ENCODE data around the gene ZCCHC14.

Gene ZCCHC14

DNA sequence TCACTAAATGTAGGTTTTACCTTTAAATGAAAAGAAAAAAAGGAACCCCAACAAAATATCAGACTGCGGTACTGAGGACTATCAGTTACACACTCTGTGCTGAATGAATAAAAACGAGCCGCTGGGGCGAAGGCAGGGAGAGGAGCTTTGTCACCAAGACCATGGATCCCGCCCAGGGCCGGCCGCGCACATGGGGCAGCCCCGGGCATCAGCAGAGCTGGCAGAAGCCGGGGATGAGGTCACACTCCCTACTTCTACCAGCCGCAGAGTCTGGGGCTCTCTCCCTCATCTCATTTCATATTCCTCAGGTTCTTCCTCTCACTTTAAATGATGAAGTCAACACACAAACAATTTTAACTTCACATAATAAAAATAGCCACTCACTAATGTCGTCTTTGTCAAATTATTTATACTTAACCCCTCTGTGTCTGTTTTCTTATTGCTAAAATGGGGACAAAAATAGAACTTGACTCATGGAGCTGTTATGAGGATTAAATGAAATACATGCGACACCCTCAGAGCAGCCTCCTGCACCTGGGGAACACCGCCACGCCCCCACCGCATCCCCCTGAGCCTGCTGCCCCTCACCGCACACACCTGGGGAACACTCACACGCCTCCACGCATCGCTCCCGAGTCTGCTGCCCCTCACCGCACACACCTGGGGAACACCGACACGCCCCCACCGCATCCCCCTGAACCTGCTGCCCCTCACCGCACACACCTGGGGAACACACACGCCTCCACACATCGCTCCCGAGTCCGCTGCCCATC lies 15.4 kb downstream of the ZCCHC14 start:
- DNase-seq (ENCODE audit: low read depth), result peak; percentile 55

DNA sequence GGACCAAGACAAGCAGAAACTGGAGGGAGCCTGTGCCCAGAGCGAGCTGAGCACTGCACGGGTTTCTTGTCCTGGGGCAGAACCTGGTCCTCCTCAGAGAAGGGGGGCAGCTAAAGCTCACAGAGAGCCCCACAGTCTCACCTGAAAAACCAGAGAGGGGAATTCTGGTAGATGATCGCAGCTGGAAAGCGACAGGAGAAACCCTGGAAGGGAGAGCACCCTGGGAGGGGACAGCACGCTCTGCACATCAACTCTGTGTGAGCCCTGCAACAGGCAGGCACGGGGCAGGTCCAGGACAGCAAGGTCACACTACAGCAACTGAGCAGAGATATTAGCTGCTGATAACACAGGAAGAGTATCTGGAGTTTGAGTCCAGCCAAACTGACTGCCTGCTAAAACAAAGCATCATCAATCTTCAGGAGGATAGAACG lies 18.2 kb downstream of the ZCCHC14 start:
- no peak for DNase-seq (ENCODE audit: low read depth)

DNA sequence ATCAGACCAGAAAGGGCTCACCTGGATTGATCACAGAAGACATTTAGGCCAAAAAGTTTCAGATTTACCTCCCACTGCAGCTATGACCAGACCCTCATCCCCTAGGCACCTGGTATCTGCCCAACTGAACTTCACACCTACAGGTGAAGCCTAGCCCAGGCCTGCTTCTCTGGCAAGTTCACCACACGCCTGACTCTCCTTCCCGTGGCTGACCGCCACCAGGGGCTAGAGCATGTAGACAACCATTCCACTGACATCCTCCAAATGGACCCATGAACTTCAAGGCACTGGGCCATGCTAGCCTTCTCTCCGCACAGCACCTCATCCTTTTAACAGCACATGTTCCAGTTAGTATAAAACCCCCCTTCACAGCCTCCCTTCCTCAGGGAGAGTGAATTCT lies 18.8 kb downstream of the ZCCHC14 start:
- no peak for DNase-seq (ENCODE audit: low read depth)

DNA sequence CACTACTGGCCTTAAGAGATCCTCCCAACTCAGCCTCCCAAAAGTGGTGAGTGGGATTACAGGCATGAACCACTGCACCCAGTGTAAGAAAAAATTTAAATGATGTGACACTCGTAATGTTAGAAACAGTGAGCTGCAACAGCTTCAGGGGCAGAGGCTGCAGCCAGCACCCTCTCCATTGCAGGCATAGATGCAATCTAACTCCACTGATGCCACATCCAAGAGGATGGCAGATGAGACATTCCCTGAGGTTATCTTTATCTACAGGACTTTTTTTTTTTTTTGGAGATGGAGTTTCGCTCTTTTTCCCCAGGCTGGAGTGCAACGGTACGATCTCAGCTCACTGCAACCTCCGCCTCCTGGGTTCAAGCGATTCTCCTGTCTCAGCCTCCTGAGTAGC lies 19.9 kb downstream of the ZCCHC14 start:
- no peak for DNase-seq (ENCODE audit: low read depth)

DNA sequence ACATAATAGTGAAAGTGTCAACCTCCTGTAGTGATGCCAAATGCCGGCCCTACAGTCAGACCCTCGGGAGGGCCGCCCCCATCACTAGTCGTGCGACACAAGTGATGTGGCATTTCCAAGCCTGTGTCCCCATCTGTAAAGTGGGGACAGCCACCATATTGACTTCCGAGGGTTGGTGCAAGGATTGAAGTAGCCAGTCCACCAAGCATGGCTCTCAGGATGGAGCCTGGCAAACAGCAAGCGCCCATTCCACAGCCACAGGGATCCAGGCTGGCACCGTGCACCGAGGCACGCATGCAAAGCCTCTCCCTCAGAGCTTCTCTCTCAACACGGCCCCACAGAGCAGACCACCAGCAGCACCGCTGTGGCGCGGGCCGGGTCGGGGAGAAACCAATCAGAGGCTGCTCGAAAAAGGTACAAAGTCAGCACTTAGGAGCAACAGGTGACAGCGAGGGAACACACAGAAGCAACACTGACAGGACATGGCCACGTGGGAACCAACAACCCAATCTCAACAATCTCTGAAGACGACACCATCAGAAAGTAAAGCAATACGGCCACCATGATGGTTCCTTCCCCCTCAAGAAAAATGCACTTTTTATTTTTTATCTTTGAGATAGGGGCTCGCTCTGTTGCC lies 20.6 kb downstream of the ZCCHC14 start:
- DNase-seq (ENCODE audit: low read depth), result no peak

DNA sequence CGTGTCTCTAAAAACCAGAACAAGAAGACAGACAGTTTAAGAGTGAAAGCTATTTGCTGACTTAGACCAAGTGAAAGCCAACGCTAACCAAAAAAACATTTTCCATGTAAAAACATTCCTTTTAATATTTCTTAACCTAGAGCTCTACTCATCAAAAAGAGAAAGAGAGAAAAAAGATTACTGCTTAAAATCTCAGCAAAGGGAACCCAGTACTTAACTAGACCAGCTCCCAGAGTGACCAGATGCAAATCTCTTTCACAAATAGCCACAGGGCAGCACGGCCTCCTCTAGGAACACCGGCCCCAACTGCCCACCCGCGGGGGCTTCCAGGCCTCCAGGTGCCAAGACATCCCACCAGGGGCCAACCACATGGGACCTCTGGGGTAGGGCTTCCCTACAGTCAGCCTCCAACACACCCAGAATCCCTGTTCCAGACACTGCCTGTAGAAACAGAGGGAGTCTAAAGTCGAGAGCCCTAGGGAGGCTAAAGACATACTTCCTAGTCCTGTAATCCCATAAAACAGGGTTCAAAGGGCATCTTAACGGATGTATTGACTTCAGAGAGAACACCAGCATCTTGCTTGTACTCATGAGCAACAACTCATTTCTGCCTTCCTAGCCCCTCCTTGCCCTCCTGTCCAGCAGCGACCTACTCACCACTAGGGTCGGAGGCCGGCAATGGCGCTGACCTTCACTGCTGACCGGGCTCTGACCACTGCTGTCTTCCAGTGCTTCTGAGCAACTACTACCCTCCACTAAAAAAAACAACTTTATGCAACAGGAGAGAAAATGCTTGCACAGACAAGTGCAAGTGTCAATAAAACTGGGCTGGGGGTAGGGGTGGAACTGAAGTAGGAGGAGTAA lies 21.3 kb downstream of the ZCCHC14 start:
- DNase-seq (ENCODE audit: low read depth), result no peak

DNA sequence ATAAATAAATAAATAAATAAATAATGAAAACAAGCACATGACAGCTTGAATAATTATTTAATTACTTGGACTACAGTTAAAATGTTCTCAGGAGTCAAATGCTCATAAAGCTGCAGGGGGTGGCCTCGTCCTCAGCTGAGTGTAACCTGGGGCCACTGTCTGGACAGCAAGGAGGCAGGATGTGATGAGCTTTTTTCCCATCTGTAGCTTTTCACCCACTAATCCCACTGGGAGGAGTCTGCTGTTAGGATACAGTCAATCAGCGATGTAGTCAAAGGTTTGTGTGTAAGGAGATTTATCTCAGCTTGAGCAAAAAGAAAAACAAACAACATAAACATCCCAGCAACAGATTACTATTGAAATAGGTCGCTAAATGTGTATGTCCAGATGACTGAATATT lies 22.5 kb downstream of the ZCCHC14 start:
- no peak for DNase-seq (ENCODE audit: low read depth)

DNA sequence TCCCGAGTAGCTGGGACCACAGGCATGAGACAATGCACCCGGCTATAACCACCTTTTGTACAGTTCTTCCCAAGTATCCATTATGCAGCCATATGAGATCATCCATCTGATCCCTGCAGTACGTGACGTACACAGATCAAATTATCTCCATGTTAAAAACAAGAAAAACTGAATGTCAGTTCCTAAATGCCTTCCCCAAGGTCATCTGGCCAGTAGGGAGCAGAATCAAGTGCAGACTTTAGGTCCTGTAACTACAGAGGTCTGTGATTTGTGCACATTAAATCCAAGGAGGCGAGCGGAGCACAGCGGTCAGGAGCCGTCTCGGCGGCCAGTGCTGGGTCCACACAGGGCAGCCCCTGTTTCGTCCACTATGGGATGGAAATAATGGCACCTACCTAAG lies 23.7 kb downstream of the ZCCHC14 start:
- no peak for DNase-seq (ENCODE audit: low read depth)

DNA sequence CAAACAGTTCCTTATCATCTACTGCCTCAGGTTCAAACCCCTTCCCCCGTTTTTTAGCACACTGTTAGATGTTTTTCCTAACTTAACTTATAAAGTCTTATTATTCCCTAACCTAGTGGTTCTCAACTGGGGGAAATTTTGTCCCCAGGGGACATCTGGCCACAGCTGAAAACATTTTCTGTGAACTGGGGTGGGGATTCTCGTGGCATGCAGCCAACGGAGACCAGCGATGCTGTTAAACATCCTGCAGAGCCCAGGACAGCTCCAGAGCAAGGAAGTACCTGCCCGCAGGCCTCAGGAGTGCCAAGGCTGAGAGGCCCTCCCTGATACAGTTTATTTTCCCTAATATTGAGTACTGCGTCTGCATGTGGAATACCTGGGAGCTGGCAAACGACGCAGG lies 24.3 kb downstream of the ZCCHC14 start:
- no peak for DNase-seq (ENCODE audit: low read depth)

DNA sequence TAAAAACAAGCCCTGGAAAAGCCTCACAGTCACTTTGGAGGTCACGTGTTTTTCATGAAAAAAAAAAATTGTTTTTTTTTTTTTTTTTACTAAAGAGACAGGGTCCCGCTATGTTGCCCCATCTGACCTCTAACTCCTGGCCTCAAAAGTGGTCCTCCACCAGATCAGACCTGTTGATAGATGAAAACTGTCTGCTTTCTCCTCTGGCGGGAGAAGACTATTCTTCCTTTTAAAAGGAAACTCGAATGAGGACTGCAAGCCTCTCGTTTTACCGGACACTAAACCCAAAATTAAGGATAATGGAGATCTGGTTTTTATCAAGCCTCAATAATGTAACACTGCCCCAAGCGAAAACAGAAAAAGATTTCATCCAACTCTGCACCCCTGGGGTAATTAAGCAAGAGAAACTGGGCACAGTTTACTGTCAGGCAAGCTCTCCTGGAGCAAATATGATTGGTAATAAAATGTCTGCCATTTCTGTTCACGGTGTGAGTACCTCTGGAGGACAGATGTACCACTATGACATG lies 25.8 kb downstream of the ZCCHC14 start:
- DNase-seq (ENCODE audit: low read depth), result no peak

DNA sequence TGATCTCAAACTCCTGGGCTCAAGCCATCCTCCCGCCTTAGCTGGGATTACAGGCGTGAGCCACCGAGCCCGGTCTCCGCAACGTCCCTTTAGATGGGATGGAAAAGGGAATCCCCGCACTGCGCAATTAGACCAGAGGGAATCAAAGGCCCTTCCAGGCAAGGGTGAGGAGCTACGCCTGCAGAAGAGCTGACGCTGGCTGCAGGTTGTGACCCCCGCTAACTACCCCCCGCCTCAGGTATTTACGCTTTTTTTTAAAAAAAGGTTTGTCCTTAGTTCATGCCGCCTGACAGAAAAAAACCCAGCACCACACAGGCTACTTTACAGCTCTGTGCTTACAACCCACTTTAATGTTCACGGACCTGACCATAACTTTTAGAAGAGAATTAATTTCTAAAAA lies 26.9 kb downstream of the ZCCHC14 start:
- DNase-seq (ENCODE audit: low read depth), result no peak

DNA sequence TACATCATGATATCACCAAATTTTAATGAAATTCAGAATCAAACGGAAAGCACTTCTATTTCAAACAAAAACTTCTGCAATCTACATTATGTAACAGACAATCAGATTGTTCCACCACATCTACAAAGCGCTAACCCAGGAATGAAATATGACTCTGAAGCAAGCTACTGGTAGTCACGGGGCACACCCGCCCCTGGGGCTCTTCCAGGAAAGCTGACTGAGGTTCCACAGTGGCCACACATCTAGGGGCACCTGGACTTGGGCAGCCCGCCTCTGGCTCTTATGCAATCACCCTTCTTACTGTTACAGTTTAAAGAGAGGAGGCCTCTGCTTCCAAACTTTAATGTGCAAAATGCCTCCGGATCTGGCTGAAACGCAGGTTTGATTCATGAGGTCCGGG lies 27.5 kb downstream of the ZCCHC14 start:
- peak; percentile 91 for DNase-seq (ENCODE audit: low read depth)

DNA sequence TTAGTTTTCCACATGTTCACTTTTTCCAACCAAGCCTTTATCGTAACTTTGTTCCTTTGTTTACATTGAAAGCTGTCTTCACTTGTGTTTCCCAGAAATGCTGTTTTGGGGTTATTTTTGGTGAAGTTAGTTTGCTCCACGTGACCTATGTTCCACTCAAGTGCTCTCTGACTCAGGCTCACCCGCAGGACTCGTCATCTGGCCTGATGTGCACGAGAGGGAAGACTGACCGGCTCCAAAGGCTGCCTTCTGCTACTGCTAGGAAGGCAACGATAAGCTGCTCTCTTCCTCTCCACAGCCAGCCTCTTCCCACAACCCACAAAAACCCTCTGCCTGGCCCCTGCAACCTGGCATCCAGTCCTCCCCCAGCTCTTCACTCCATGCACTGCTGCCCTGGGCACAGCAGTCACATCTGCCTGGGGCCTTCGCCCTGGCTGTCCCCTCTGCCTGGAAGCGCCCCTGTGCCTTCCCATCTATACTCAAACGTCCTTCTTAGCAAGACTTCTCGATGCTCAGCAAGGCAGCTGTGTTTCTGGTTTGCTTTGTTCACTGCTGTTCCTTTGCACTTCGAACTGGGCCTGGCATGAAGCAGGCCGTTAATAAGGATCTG lies 28.0 kb downstream of the ZCCHC14 start:
- peak; percentile 94 for DNase-seq (ENCODE audit: low read depth)

DNA sequence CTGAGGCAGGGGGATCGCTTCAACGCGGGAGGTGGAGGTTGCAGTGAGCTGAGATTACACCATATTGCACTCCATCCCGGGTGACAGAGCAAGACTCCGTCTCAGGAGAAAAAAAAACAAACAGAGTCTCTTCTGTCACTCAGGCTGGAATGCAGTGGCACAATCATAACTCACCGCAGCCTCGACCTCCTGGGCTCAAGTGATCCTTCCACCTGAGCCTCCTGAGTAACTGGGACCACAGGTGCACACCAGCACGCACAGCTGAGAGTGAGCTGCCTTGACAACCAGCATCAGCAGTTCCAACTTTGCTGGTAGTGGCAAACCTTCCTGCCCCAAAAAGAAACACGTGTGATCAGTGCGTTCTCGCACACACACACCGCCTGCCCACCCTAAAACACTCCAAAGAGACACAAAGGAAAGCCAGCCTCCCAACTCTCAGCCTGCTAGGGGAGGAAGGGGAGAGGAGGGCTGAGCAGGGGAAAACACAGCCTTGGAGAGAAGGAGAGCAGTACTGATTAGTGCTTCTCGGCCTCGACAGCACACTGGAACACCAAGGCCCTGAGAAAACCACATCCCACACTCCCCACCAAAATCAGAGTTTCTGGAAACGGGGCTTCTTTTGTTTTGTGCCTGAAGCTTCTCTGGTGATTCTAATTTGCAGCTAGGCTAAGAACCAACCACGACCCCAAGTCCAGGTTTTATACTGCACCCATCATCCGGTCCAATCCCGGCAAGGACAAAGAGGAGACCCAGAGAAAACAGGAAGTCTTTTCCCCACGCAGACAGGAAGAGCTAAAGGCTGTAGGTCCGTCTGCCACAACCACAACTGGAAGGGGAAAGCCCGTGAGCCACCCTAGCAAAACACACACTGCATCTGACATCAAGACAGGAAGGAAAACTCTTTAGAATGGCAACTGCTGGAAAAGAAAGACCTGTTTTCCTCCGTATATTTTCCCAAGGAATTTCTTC lies 28.8 kb downstream of the ZCCHC14 start:
- no peak for DNase-seq (ENCODE audit: low read depth)

DNA sequence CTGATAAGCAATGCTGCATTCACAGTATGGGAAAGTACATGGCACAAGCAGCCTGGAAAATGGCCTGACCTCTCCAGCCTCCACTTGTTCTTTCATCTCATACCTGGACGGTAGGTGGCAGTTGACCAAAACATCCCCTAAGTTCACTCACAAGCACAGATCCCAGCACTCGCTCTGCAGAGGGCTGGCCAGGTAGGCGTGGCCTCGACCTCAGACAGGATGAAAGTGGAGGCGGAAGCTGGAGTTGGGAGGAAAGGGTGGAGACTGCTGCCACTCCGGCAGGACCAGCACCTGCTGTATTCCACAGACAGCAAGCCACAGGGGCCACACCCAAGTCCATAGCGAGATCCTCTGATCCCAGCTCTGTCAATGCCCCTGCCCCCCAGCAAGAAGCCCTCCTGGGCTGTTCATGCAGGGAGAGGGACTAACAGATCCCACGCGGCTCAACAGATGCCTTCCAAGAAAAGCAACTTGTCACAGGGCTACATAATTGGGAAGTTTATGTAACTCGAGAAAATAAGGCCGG lies 31.3 kb downstream of the ZCCHC14 start:
- no peak for DNase-seq (ENCODE audit: low read depth)

DNA sequence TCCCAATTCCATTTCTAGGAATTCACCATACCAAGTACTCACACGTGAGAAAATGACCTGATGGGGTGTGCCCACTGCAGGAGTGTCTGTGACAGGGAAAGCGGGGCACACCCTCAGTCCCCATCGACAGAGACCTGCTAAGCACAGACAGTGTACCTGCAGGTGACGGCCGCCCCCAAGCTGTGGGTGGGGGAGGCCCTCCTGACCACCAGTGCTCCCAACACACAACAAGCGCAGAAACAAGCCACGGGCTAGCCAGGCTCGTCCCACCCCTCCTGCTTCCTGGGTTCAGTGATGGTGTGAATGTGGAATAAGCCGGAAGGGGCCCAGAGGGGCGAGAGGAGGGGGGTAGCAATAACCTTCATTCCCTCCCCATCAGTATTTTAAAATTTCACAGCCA lies 31.9 kb downstream of the ZCCHC14 start:
- DNase-seq (ENCODE audit: low read depth), result no peak

DNA sequence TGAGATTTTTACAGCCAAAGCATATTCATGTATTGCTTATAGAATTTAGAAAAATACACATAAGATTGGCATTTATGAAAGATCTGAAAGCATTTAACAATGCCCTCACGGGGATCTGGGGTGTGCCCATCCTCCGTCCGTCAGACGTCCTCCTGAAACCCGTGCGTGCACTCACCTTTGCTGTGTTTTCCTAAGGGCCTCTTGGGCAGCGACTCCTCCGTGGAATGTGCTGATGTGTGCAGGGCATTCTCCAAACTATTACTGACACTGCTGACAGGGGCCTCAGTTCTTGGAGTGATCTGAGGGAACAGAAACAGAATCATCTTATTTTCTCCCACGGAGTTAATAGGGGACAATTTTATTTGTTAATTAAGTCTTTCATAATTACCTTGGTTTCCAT lies 33.0 kb downstream of the ZCCHC14 start:
- DNase-seq (ENCODE audit: low read depth), result no peak

DNA sequence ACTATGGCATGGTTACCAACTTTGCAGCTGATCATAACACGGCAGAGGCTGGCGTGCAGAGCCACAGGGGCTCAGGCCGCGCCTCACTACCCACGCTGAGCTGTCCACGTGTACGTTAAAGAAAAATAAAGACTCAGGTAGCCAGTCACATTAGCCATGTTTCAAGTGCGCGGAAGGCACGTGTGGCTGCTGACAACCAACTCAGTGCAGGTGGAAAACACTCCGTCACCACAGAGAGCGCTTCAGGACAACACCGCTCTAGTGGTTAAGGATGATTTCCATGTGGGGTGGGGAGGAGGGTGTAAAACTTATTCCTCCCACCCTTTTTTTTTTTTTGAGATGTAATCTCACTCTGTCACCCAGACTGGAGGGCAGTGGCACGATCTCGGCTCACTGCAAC lies 33.8 kb downstream of the ZCCHC14 start:
- DNase-seq (ENCODE audit: low read depth), result no peak

DNA sequence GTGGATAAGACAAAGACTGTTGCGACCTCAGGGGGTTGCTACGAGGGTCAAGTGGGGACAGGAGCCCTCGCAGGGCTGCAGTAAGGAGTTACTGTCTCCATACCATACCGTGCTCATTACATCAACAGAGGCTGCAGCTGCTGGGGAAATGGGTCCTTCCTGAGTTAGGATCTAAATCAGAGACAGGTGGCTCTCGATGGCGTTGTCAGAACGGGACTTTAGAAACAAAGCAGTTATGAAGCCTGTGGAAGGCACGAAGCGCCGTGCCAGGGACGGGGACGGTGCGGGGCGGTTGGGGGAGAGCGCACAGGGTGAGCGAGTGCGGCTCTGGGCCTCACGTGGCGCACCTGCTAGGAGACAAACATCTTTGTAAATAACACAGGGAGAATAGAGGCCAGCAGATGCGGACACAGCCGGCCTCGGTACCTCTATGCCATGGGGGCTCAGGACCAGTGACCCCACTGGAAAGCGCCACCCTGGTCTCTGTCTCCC lies 34.4 kb downstream of the ZCCHC14 start:
- DNase-seq (ENCODE audit: low read depth), result no peak

DNA sequence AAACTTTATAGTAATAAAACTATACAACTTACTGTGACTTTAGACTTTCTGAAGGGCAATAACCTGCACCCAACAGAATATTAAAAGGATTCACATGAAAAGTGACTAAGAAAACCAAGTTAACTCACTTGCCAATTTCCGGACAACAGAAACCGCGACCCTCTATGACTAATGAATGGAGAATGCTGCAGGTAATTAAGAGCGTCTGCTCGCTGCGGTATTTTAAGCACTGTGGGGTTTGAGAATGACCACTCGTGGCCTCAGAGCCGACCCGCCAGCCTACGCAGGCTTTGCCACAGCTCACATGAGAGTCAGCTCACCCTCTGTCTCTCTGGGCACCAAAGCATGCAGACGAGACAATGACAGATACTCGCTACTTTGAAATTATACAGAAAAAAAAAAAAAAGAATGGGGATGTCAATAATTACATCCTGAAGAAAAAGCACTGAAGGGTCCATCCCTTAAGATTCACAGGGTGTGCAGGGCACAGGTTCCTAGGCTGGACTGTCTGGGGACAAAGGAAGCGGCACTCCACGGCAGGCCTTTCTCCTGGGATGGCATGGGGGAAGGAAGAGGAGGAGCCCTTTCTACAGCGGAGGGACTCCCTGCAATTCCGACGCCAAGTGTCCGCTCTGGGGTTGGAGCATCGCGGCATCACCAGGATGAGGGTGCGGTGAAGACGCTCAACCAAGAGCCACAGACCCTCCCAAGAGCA lies 35.0 kb downstream of the ZCCHC14 start:
- DNase-seq (ENCODE audit: low read depth), result peak; percentile 95
